ENCODE measurements around the gene LYPD1. TPM values are rescaled to one million over a fixed set of nuclear protein-coding genes. Genes with fewer than 3 reads are reported as not detected.
"Not testable (repeated sequence)": the region's sequence is repeated elsewhere in the genome, so short reads cannot be mapped to it uniquely, and the experiment has no call there.

Gene LYPD1
- total RNA-seq, 2 donors from 2014 or later: 0.28 TPM; not detected in 1

- TF ChIP-seq, protein P1, sequence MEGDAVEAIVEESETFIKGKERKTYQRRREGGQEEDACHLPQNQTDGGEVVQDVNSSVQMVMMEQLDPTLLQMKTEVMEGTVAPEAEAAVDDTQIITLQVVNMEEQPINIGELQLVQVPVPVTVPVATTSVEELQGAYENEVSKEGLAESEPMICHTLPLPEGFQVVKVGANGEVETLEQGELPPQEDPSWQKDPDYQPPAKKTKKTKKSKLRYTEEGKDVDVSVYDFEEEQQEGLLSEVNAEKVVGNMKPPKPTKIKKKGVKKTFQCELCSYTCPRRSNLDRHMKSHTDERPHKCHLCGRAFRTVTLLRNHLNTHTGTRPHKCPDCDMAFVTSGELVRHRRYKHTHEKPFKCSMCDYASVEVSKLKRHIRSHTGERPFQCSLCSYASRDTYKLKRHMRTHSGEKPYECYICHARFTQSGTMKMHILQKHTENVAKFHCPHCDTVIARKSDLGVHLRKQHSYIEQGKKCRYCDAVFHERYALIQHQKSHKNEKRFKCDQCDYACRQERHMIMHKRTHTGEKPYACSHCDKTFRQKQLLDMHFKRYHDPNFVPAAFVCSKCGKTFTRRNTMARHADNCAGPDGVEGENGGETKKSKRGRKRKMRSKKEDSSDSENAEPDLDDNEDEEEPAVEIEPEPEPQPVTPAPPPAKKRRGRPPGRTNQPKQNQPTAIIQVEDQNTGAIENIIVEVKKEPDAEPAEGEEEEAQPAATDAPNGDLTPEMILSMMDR (IDR thresholded peaks at IDR 0.05): no peak
- Histone ChIP-seq H3K9me3 (no peaks in the 10 kb centered on the region), H3K27ac (no peak overlapping the region), H3K27me3 (replicated peaks; ENCODE audit: insufficient read depth) (no peaks in the 10 kb centered on the region), H3K36me3 (no peaks in the 10 kb centered on the region), H3K4me1 (ENCODE audit: control insufficient read depth in 1 of 2, low read depth in 2 of 2) (no peaks in the 10 kb centered on the region), H3K4me3 (no peak overlapping the region)
- DNase-seq (ENCODE audit: low spot score): no peak
- ATAC-seq (ENCODE audit: insufficient number of reproducible peaks, low FRiP score, low read depth): no peak
Observed at GRCh38 chr2:132701810-132702209, 31.8 kb upstream of the LYPD1 start.

GRCh38 chr2:132699802-132700201, 29.8 kb upstream of the LYPD1 start:
- not testable (repeated sequence) for H3K4me3 ChIP-seq; ATAC-seq (ENCODE audit: insufficient number of reproducible peaks, low FRiP score, low read depth); H3K9me3 ChIP-seq

GRCh38 chr2:132698347-132698746, 28.3 kb upstream of the LYPD1 start:
- not testable (repeated sequence) for H3K4me1 ChIP-seq (ENCODE audit: control insufficient read depth in 1 of 2, low read depth in 2 of 2); ATAC-seq (ENCODE audit: insufficient number of reproducible peaks, low FRiP score, low read depth); H3K36me3 ChIP-seq; H3K27me3 ChIP-seq (replicated peaks; ENCODE audit: insufficient read depth); H3K4me3 ChIP-seq; H3K27ac ChIP-seq; H3K9me3 ChIP-seq; DNase-seq (ENCODE audit: low spot score)

More at GRCh38 chr2:132699802-132700201, 29.8 kb upstream of the LYPD1 start:
- H3K27ac ChIP-seq; H3K36me3 ChIP-seq; H3K4me1 ChIP-seq (ENCODE audit: control insufficient read depth in 1 of 2, low read depth in 2 of 2); DNase-seq (ENCODE audit: low spot score); H3K27me3 ChIP-seq (replicated peaks; ENCODE audit: insufficient read depth): not testable (repeated sequence)

DNA sequence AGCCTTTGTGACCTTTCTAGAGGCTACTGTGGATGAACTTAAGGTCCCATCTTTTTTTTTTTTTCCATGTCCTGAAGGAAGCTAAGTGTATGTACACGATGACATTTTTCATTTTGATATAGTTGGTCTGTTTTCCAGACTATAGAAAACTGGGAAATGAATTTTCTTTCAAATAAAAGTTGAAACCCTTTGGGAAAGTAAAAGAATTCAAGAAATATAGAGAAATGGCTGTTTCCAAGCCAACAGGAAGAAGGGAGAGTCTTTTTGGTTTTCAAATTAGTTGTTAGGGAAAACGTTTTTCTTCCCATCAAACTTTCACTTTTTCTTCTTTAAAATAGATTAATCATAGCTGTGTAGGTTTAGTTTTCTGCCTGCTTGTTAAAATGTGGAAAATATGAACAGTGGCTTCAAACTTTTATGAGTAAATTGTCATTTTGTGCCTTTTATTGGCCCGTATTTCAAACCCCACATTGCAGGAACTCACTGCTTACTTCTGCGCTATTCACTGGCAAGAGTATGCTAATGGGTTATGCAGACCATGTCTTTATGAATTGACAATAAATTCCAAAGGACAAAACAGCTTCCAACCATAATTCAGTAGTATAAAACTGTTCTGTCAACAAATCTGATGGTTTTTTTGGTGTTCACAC, 27.7 kb upstream of the LYPD1 start:
- Histone ChIP-seq H3K36me3 (no peaks in the 10 kb centered on the region), H3K27me3 (replicated peaks; ENCODE audit: insufficient read depth) (no peaks in the 10 kb centered on the region), H3K4me3 (no peak overlapping the region), H3K27ac (no peak overlapping the region), H3K4me1 (ENCODE audit: control insufficient read depth in 1 of 2, low read depth in 2 of 2) (peaks cover 0 to 6% of the 10 kb centered on the region in 2 donors), H3K9me3 (no peaks in the 10 kb centered on the region)
- TF ChIP-seq, protein P1 (IDR thresholded peaks at IDR 0.05): no peak
- ATAC-seq (ENCODE audit: insufficient number of reproducible peaks, low FRiP score, low read depth) (no peak), DNase-seq (ENCODE audit: low spot score) (no peak)

DNA sequence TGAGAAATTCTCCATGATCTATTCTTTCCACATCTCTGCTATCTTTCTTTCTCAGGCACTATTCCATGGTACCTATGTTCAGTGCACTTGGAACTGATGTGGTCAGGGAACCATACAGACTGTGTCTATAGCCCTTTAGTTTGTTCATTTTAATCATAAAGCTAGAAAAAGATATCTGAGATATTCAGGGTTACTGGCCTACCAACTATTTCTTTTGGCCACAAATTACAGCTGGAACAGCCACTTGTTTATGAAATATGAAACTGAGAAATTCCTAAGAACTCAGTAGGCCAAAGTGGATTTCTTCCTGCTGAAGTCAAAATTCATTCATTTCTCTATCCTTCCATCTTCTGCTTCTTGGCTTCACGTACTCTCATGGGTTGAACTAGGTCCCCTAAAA, 22.8 kb upstream of the LYPD1 start:
- ATAC-seq (ENCODE audit: insufficient number of reproducible peaks, low FRiP score, low read depth): no peak

DNA sequence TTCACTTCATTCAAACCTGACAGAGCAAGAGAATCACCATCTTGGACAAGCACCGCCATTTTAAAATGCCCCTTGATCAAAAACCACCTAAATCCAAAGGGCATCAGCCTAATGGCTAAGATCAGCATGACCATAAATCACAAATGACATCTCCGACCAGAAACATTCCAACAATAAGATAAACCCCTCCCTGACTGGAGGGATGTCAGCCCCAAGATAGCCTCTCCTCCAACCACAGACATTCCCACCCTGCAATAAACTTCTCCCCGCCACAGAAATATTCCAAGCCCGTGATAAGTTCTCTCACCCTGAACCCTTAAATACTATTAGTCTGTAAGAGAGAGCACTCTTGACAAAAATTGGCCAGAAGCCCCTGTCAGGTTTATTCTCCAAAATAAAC, 21.6 kb upstream of the LYPD1 start:
- Histone ChIP-seq H3K4me3 (no peak overlapping the region), H3K27me3 (replicated peaks; ENCODE audit: insufficient read depth) (no peaks in the 10 kb centered on the region), H3K27ac (no peak overlapping the region), H3K36me3 (no peaks in the 10 kb centered on the region), H3K9me3 (no peaks in the 10 kb centered on the region), H3K4me1 (ENCODE audit: control insufficient read depth in 1 of 2, low read depth in 2 of 2) (peaks cover 0 to 7% of the 10 kb centered on the region in 2 donors)
- no peak for ATAC-seq (ENCODE audit: insufficient number of reproducible peaks, low FRiP score, low read depth)
- no peak for DNase-seq (ENCODE audit: low spot score)
- TF ChIP-seq, protein P1 (IDR thresholded peaks at IDR 0.05): no peak

More for the DNA sequence above, 22.8 kb upstream of the LYPD1 start:
- Histone ChIP-seq H3K4me1 (ENCODE audit: control insufficient read depth in 1 of 2, low read depth in 2 of 2) (peaks cover 0 to 7% of the 10 kb centered on the region in 2 donors), H3K9me3 (no peaks in the 10 kb centered on the region), H3K36me3 (no peaks in the 10 kb centered on the region), H3K27ac (no peak overlapping the region), H3K4me3 (no peak overlapping the region), H3K27me3 (replicated peaks; ENCODE audit: insufficient read depth) (no peaks in the 10 kb centered on the region)
- DNase-seq (ENCODE audit: low spot score): no peak
- TF ChIP-seq, protein P1 (IDR thresholded peaks at IDR 0.05): no peak
